Fibroblast of mammary gland (primary cell): Measurements from ENCODE around the gene XYLT1.
A peak's percentile ranks its signal among the peaks of the same experiment; 100 is the strongest.

Experiments
- DNase-seq: peaks from one replicate; pipeline ENCODE4 v3.0.0-alpha.2; 2010; ENCODE audit warnings: low read depth
- H3K4me3 ChIP-seq: 2 replicates; pipeline ENCODE4 v1.5.1; 2011; ENCODE audit warnings: low read depth, mild to moderate bottlenecking, low read length, moderate library complexity; ENCODE audit not compliant: control insufficient read depth
- CTCF ChIP-seq: conservative IDR thresholded peaks from 2 replicates; pipeline ENCODE4 v1.5.1; 2011; ENCODE audit warnings: low read depth, low read length, inconsistent platforms; ENCODE audit not compliant: control insufficient read depth, insufficient read depth

Gene XYLT1

GRCh38 chr16:17323171-17323570 lies 147.6 kb downstream of the XYLT1 start:
- no peak for TF ChIP-seq CTCF

GRCh38 chr16:17321824-17322223 lies 148.9 kb downstream of the XYLT1 start:
- TF ChIP-seq CTCF: no peak

More at GRCh38 chr16:17323171-17323570, 147.6 kb downstream of the XYLT1 start:
- DNase-seq: no peak
- no peak overlapping the region for H3K4me3 ChIP-seq

GRCh38 chr16:17320009-17320408 lies 150.8 kb downstream of the XYLT1 start:
- DNase-seq: no peak
- no peak for TF ChIP-seq CTCF
- H3K4me3 ChIP-seq: no peak overlapping the region

More at GRCh38 chr16:17321824-17322223, 148.9 kb downstream of the XYLT1 start:
- no peak overlapping the region for H3K4me3 ChIP-seq
- DNase-seq: no peak

GRCh38 chr16:17318238-17318637 lies 152.5 kb downstream of the XYLT1 start:
- TF ChIP-seq CTCF: no peak
- peak; percentile 79 for DNase-seq

GRCh38 chr16:17316005-17316404 lies 154.8 kb downstream of the XYLT1 start:
- no peak overlapping the region for H3K4me3 ChIP-seq
- TF ChIP-seq CTCF: no peak
- DNase-seq: no peak

More at GRCh38 chr16:17318238-17318637, 152.5 kb downstream of the XYLT1 start:
- no peak overlapping the region for H3K4me3 ChIP-seq

- TF ChIP-seq CTCF: no peak
- DNase-seq: no peak
- H3K4me3 ChIP-seq: no peak overlapping the region
Measured at GRCh38 chr16:17313793-17314547, 156.8 kb downstream of the XYLT1 start.
